Measurements from ENCODE around the gene NKAIN2.
"Not testable (repeated sequence)": the region's sequence is repeated elsewhere in the genome, so short reads cannot be mapped to it uniquely, and the experiment has no call there.

NKAIN2 gene

GRCh38 chr6:124522335-124522734 lies 718.7 kb downstream of the NKAIN2 start:
- no peak for FAIRE-seq
- DNase-seq (ENCODE audit: insufficient read length, low spot score): no peak
- TF ChIP-seq POLR2A (IDR thresholded peaks at IDR 0.05; ENCODE audit: low read depth, low read length): no peak

GRCh38 chr6:124524491-124525200 lies 721.0 kb downstream of the NKAIN2 start:
- no peak for TF ChIP-seq POLR2A (IDR thresholded peaks at IDR 0.05; ENCODE audit: low read depth, low read length)
- DNase-seq (ENCODE audit: insufficient read length, low spot score) (no peak), FAIRE-seq (no peak)

- no peak for FAIRE-seq
- no peak for DNase-seq (ENCODE audit: insufficient read length, low spot score)
- TF ChIP-seq POLR2A (IDR thresholded peaks at IDR 0.05; ENCODE audit: low read depth, low read length): no peak
Measured at GRCh38 chr6:124530926-124531325, 727.3 kb downstream of the NKAIN2 start.

GRCh38 chr6:124535299-124535698 lies 731.6 kb downstream of the NKAIN2 start:
- FAIRE-seq (no peak), DNase-seq (ENCODE audit: insufficient read length, low spot score) (no peak)
- TF ChIP-seq POLR2A (IDR thresholded peaks at IDR 0.05; ENCODE audit: low read depth, low read length): no peak

- FAIRE-seq (peak; percentile 89), DNase-seq (ENCODE audit: insufficient read length, low spot score) (peak; percentile 13)
Measured at GRCh38 chr6:124535746-124536145, 732.1 kb downstream of the NKAIN2 start.

GRCh38 chr6:124536157-124536841 lies 732.6 kb downstream of the NKAIN2 start:
- DNase-seq (ENCODE audit: insufficient read length, low spot score) (no peak), FAIRE-seq (no peak)
- no peak for TF ChIP-seq POLR2A (IDR thresholded peaks at IDR 0.05; ENCODE audit: low read depth, low read length)

More at GRCh38 chr6:124535746-124536145, 732.1 kb downstream of the NKAIN2 start:
- TF ChIP-seq POLR2A (IDR thresholded peaks at IDR 0.05; ENCODE audit: low read depth, low read length): no peak

- FAIRE-seq (no peak), DNase-seq (ENCODE audit: insufficient read length, low spot score) (no peak)
- TF ChIP-seq POLR2A (IDR thresholded peaks at IDR 0.05; ENCODE audit: low read depth, low read length): no peak
Measured at GRCh38 chr6:124536842-124537191, 733.2 kb downstream of the NKAIN2 start.

- DNase-seq (ENCODE audit: insufficient read length, low spot score) (no peak), FAIRE-seq (no peak)
- TF ChIP-seq POLR2A (IDR thresholded peaks at IDR 0.05; ENCODE audit: low read depth, low read length): no peak
Measured at GRCh38 chr6:124539096-124539495, 735.4 kb downstream of the NKAIN2 start.

- DNase-seq (ENCODE audit: insufficient read length, low spot score): no peak
- TF ChIP-seq POLR2A (IDR thresholded peaks at IDR 0.05; ENCODE audit: low read depth, low read length): no peak
- no peak for FAIRE-seq
Measured at GRCh38 chr6:124541573-124541972, 737.9 kb downstream of the NKAIN2 start.

- DNase-seq (ENCODE audit: insufficient read length, low spot score): no peak
- no peak for FAIRE-seq
- no peak for TF ChIP-seq POLR2A (IDR thresholded peaks at IDR 0.05; ENCODE audit: low read depth, low read length)
Measured at GRCh38 chr6:124546601-124547000, 742.9 kb downstream of the NKAIN2 start.

- DNase-seq (ENCODE audit: insufficient read length, low spot score): no peak
- no peak for TF ChIP-seq POLR2A (IDR thresholded peaks at IDR 0.05; ENCODE audit: low read depth, low read length)
- no peak for FAIRE-seq
Measured at GRCh38 chr6:124551711-124552233, 748.1 kb downstream of the NKAIN2 start.

GRCh38 chr6:124557873-124558272 lies 754.2 kb downstream of the NKAIN2 start:
- DNase-seq (ENCODE audit: insufficient read length, low spot score) (no peak), FAIRE-seq (no peak)
- TF ChIP-seq POLR2A (IDR thresholded peaks at IDR 0.05; ENCODE audit: low read depth, low read length): no peak

- not testable (repeated sequence) for FAIRE-seq; DNase-seq (ENCODE audit: insufficient read length, low spot score)
Measured at GRCh38 chr6:124560078-124560477, 756.4 kb downstream of the NKAIN2 start.

GRCh38 chr6:124560873-124561567 lies 757.4 kb downstream of the NKAIN2 start:
- TF ChIP-seq POLR2A (IDR thresholded peaks at IDR 0.05; ENCODE audit: low read depth, low read length): no peak
- no peak for FAIRE-seq
- DNase-seq (ENCODE audit: insufficient read length, low spot score): no peak
